Fibroblast of skin of abdomen (primary cell): ENCODE measurements around the gene HOXB9.

Source experiments
- DNase-seq: peaks from one replicate; pipeline ENCODE4 v3.0.0-alpha.2; 2013

The HOXB9 gene

GRCh38 chr17:48582750-48583069 is 43.4 kb downstream of the HOXB9 start:
- no peak for DNase-seq

- DNase-seq = peak; percentile 72
Observed at GRCh38 chr17:48579760-48580554, 46.2 kb downstream of the HOXB9 start.

GRCh38 chr17:48579471-48579759 is 46.7 kb downstream of the HOXB9 start:
- DNase-seq = no peak

GRCh38 chr17:48578616-48579470 is 47.3 kb downstream of the HOXB9 start:
- no peak for DNase-seq

- DNase-seq = peak; percentile 86
Observed at GRCh38 chr17:48577946-48578615, 48.1 kb downstream of the HOXB9 start, which contains the start of gene HOXB4. HOXB4 (minus strand) TSS chr17:48578350; CDS start chr17:48578319, 31 bp downstream.

GRCh38 chr17:48577330-48577945 is 48.7 kb downstream of the HOXB9 start:
- DNase-seq = peak; percentile 77

- DNase-seq = peak; percentile 74
Observed at GRCh38 chr17:48576479-48577309, 49.5 kb downstream of the HOXB9 start.

GRCh38 chr17:48575673-48576478 is 50.3 kb downstream of the HOXB9 start:
- DNase-seq = no peak

GRCh38 chr17:48575066-48575582 is 51.0 kb downstream of the HOXB9 start:
- DNase-seq = peak; percentile 90

GRCh38 chr17:48574505-48575065 is 51.6 kb downstream of the HOXB9 start:
- DNase-seq = no peak

- DNase-seq = peak; percentile 41
Observed at GRCh38 chr17:48571826-48572417, 54.2 kb downstream of the HOXB9 start.
